Loucy (cell line): Measurements from ENCODE around the gene MTHFSD.

Source experiments
- H2AFZ ChIP-seq: fragments of 200-600 bp; sonication (generic); 2 replicates; pipeline ENCODE4 v1.6.0; 2016; ENCODE audit warnings: antibody characterized with exemption, mild to moderate bottlenecking, low read length, moderate library complexity
- H3F3A ChIP-seq: fragments of 200-600 bp; 2 replicates; pipeline ENCODE4 v1.6.0; 2016; ENCODE audit warnings: antibody characterized with exemption, low read depth, mild to moderate bottlenecking
- H3K27me3 ChIP-seq: fragments of 200-600 bp; sonication (generic); 2 replicates; pipeline ENCODE4 v1.6.1; 2014; ENCODE audit warnings: low read length, mild to moderate bottlenecking; ENCODE audit not compliant: insufficient read depth, poor library complexity, severe bottlenecking
- H3K36me3 ChIP-seq: fragments of 200-600 bp; sonication (generic); 2 replicates; pipeline ENCODE4 v1.6.1; 2016; ENCODE audit warnings: low read length; ENCODE audit not compliant: insufficient read depth
- H3K4me1 ChIP-seq: fragments of 200-600 bp; sonication (generic); 2 replicates; pipeline ENCODE4 v1.5.1; 2014; ENCODE audit warnings: low read length, mild to moderate bottlenecking; ENCODE audit not compliant: insufficient read depth, poor library complexity, severe bottlenecking
- H3K4me2 ChIP-seq: fragments of 200-600 bp; sonication (generic); 2 replicates; pipeline ENCODE4 v1.6.0; 2014; ENCODE audit warnings: antibody characterized with exemption, low read length, low read depth, mild to moderate bottlenecking; ENCODE audit not compliant: poor library complexity, severe bottlenecking
- H3K4me3 ChIP-seq: fragments of 200-600 bp; sonication (generic); 2 replicates; pipeline ENCODE4 v1.5.1; 2014; ENCODE audit warnings: low read length, mild to moderate bottlenecking, mixed read lengths; ENCODE audit not compliant: poor library complexity, severe bottlenecking
- H3K79me2 ChIP-seq: fragments of 200-600 bp; sonication (generic); 2 replicates; pipeline ENCODE4 v1.6.1; 2014; ENCODE audit warnings: low read length; ENCODE audit not compliant: insufficient read depth
- H3K9ac ChIP-seq: fragments of 200-600 bp; sonication (generic); 2 replicates; pipeline ENCODE4 v1.6.0; 2014; ENCODE audit warnings: mild to moderate bottlenecking, low read depth, low read length, moderate library complexity; ENCODE audit not compliant: poor library complexity, severe bottlenecking
- H3K9me2 ChIP-seq: fragments of 200-600 bp; sonication (generic); replicated peaks from 2 replicates; pipeline ENCODE4 v1.6.1; 2016; ENCODE audit warnings: low read depth, low read length, mixed read lengths
- H3K9me3 ChIP-seq: fragments of 200-600 bp; sonication (generic); 2 replicates; pipeline ENCODE4 v1.6.1; 2014; ENCODE audit warnings: mild to moderate bottlenecking, antibody characterized with exemption, low read length, low read depth; ENCODE audit not compliant: insufficient read depth
- H4K20me1 ChIP-seq: fragments of 200-600 bp; sonication (generic); 2 replicates; pipeline ENCODE4 v1.6.0; 2014; ENCODE audit warnings: antibody characterized with exemption, low read length, mild to moderate bottlenecking; ENCODE audit not compliant: insufficient read depth, poor library complexity, severe bottlenecking
- EZH2phosphoT487 ChIP-seq: fragments of 200-600 bp; IDR thresholded peaks from 2 replicates; pipeline ENCODE4 v1.6.1; 2018; ENCODE audit warnings: antibody characterized with exemption, mild to moderate bottlenecking, moderate library complexity, borderline replicate concordance
- TF ChIP-seq, protein P1 (sequence below): fragments of 200-600 bp; sonication (generic); conservative IDR thresholded peaks from 2 replicates; pipeline ENCODE4 v1.5.1; 2014; ENCODE audit warnings: mild to moderate bottlenecking, antibody characterized with exemption, low read length

The MTHFSD gene

DNA sequence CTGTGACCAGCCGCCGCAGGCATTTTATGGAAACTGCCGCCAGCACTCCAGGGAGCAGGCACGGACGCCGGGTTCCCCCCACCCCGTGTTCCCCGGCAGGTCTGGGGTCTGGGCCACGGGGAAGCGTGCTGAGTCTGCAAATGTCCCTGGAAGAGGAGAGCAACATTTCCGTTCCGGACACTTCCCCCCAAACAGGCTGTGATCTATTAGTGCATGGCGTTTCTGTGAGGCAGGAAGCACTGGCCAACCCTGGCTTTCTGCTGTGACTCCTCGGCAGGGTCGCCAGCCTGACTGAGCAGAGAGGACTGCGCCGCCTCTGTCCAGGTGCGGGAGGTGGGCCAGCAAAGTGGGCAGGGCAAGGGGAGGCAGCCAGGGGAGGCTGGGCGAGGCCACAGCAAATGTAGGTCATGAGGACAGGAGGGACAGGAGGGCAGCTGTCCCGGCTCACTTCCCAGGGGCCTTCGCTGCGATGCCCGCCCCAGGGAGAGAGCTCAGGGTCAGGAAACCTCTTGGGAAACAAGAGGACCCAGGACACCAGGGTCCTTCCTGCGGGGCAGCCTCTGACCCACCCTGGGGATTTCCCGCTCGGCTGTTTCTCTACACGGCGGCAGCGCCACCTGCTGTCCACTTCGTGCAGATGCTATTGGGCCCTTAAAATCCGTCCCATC is 35.3 kb downstream of the MTHFSD start:
- H2AFZ ChIP-seq = peak overlapping the region; percentile 9; the same call in 1 of the 2 replicates
- no peak overlapping the region for H3K9ac ChIP-seq
- H3K36me3 ChIP-seq = no peaks in the 10 kb centered on the region
- H4K20me1 ChIP-seq = no peaks in the 10 kb centered on the region
- H3K27me3 ChIP-seq = no peaks in the 10 kb centered on the region
- H3K79me2 ChIP-seq = no peaks in the 10 kb centered on the region
- H3K4me3 ChIP-seq = peak overlapping the region; percentile 19
- H3K9me2 ChIP-seq = no peaks in the 10 kb centered on the region
- H3F3A ChIP-seq = no peaks in the 10 kb centered on the region
- TF ChIP-seq, protein P1, sequence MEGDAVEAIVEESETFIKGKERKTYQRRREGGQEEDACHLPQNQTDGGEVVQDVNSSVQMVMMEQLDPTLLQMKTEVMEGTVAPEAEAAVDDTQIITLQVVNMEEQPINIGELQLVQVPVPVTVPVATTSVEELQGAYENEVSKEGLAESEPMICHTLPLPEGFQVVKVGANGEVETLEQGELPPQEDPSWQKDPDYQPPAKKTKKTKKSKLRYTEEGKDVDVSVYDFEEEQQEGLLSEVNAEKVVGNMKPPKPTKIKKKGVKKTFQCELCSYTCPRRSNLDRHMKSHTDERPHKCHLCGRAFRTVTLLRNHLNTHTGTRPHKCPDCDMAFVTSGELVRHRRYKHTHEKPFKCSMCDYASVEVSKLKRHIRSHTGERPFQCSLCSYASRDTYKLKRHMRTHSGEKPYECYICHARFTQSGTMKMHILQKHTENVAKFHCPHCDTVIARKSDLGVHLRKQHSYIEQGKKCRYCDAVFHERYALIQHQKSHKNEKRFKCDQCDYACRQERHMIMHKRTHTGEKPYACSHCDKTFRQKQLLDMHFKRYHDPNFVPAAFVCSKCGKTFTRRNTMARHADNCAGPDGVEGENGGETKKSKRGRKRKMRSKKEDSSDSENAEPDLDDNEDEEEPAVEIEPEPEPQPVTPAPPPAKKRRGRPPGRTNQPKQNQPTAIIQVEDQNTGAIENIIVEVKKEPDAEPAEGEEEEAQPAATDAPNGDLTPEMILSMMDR = peak; percentile 88
- no peak for TF ChIP-seq EZH2phosphoT487
- peak overlapping the region; percentile 40 for H3K4me2 ChIP-seq
- H3K4me1 ChIP-seq = no peaks in the 10 kb centered on the region
- no peaks in the 10 kb centered on the region for H3K9me3 ChIP-seq

DNA sequence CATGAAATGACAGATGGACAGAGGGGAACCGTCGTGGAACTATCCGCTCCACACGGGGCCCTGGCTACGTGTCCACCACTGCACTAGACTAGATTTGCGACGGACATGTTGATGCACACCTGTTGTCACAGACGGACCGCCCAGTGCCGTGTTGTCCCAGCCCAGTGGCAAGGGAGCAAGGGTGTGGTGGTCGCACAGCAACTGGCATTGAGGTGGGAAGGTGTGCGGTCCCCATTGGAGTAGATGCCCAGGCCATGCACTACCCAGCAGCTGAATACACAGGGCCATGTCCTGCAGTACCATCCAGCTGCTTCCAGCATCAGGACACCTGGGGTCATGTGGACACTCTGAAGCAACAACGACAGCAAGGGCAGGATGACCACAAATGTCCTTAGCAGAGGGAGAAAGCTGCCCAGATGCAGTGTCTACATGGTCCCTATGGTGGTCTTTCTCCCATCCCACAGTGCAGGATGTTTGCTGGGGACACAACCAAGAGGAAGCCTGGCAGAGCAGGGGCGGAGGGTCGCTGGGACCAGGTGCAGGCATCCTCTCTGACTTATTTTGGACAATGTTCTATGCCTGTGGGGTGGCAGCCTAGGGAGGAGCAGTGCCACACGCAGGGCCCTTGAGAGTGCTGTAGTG is 35.9 kb downstream of the MTHFSD start:
- Histone ChIP-seq H3K36me3 (no peaks in the 10 kb centered on the region), H3K9me3 (no peaks in the 10 kb centered on the region), H3K4me1 (no peaks in the 10 kb centered on the region), H3K9ac (no peak overlapping the region), H3K4me2 (no peak overlapping the region), H3K4me3 (no peak overlapping the region), H2AFZ (0 out of 2 replicates have a peak overlapping the region, but pooled peaks have one; percentile 9), H3F3A (no peaks in the 10 kb centered on the region), H4K20me1 (no peaks in the 10 kb centered on the region), H3K79me2 (no peaks in the 10 kb centered on the region), H3K9me2 (no peaks in the 10 kb centered on the region), H3K27me3 (no peaks in the 10 kb centered on the region)
- TF ChIP-seq EZH2phosphoT487 = no peak
- TF ChIP-seq, protein P1 = no peak

DNA sequence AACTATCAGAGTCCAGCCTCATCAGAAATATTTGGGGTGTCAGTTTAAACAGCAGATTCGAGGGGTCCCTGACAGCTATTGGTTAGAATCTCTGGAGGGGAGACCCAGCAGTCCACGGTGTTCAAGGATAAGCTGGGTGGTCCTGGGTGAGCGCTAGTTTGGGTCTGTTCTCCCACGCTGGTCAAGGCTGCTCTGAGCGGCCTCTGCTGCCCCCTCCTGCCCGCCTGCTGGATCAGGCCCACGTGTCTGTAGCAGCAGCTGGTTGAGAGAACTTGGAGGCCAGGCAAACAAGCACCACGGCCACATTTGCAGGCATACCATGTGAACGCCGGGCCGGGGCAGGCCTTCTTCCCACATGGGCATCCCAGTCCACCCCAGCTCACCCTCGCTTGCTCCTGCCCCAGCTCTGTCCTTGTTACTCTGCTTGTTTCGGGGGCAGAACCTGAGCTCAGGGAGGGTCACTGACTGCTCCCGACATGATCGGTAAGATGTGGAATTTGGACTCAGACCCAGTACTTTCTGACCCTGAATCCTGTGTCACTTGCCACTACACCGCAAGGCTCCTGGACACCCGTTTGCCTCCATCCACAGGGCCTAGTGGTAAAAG is 37.3 kb downstream of the MTHFSD start:
- H3K9ac ChIP-seq = no peak overlapping the region

More for the DNA sequence above, 37.3 kb downstream of the MTHFSD start:
- no peak overlapping the region for H3K4me3 ChIP-seq
- H4K20me1 ChIP-seq = no peaks in the 10 kb centered on the region
- no peaks in the 10 kb centered on the region for H3K4me1 ChIP-seq
- H3K79me2 ChIP-seq = no peaks in the 10 kb centered on the region
- TF ChIP-seq EZH2phosphoT487 = no peak
- TF ChIP-seq, protein P1 = peak; percentile 84
- no peaks in the 10 kb centered on the region for H3K36me3 ChIP-seq
- H3K27me3 ChIP-seq = no peaks in the 10 kb centered on the region
- H3K4me2 ChIP-seq = no peak overlapping the region
- H3F3A ChIP-seq = no peaks in the 10 kb centered on the region
- peak overlapping the region; percentile 36; the same call in 1 of the 2 replicates for H2AFZ ChIP-seq
- no peaks in the 10 kb centered on the region for H3K9me3 ChIP-seq
- H3K9me2 ChIP-seq = no peaks in the 10 kb centered on the region
